ENCODE data around the gene NEK3. TPM values are rescaled to one million over a fixed set of nuclear protein-coding genes. Genes with fewer than 3 reads are reported as not detected.
"Not testable (repeated sequence)": the region's sequence is repeated elsewhere in the genome, so short reads cannot be mapped to it uniquely, and the experiment has no call there.

Gene NEK3
- polyA plus RNA-seq, 4 donors, result 21.8 to 35.7 (median 29.0) TPM

DNA sequence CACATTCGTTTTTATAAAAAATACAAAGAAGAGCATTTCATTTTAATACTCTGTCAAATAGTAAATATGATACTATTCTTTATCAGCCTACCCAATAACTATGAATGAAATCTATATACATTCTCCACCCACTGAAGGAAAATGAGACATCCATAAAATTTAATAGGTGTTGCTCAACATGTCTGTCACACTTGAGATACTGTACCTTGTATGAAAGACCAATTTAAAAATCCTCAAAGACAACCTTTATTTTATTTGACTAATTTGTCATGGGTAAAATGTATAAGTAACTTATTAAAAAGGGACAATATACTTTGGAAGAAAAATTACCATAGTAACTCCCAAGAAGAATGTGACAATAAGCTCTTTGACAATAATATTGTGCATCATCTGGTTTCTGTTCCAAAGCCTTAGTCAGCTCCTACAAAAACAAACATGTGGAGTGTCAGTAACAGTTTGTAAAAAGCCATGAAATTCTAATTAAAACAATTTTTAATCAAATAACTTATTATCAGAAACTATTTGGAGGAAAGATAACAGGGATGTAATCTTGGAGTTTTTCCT lies 11.5 kb upstream of the NEK3 start:
- not testable (repeated sequence) for DNase-seq (ENCODE audit: low read depth in 4 of 4, low spot score in 3 of 4)

DNA sequence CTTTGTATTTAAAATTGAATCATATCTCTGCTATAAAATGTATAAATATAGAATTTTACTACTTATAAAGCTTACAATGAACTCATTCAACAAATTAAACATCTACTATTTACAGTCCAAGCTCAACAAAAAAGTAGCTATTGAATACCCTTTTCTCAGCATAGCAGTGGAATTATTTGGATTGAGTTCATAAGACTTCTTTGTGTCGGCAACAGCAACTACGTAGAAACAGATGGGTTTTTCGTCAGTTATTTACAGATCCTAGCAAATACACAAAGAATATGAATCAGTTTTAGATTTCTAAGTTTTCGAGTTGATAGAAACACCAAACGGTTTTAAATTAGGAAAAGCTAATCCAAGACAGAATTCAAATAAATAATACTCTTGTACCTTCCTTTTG lies 10.4 kb upstream of the NEK3 start:
- no peak for DNase-seq (ENCODE audit: low read depth in 4 of 4, low spot score in 3 of 4)

DNA sequence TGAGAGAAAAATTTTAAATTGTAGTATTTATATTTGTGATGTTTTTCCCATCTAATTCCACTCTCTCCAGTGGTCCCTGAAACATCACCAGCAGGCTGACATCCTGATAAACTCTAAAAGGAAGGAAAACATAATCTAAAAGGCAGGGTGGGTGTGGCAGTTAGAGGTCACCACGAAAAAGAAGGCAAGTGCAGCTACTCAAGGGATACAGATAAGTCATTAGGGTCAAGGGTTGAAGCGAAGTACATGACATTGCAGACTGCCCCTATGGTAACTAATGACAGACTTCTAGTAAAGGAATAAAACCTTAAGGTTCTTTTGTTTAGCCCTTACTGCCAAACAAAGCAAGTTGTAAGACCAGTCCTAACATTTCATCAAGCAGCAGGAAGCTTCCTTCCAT lies 6.0 kb upstream of the NEK3 start:
- no peak for DNase-seq (ENCODE audit: low read depth in 4 of 4, low spot score in 3 of 4)

DNA sequence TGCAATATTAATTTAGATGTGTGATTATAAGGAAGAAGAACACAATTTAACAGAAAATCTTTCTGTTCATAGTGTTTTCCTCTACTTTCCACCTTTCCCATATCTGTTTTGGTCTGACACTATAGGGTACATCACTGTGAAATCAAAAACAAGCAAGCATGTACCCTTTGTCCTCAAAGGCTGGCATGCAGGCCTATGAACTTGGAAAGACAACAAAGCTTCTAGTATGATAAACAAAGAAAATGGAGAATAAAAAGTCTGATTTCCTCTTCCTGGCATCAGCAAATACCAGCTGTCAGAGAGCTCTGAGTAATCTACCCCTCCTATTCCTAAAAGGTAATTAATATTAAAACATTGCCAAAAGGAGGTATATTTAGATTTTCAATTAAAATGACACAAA lies 5.6 kb upstream of the NEK3 start:
- DNase-seq (ENCODE audit: low read depth in 4 of 4, low spot score in 3 of 4), result no peak

DNA sequence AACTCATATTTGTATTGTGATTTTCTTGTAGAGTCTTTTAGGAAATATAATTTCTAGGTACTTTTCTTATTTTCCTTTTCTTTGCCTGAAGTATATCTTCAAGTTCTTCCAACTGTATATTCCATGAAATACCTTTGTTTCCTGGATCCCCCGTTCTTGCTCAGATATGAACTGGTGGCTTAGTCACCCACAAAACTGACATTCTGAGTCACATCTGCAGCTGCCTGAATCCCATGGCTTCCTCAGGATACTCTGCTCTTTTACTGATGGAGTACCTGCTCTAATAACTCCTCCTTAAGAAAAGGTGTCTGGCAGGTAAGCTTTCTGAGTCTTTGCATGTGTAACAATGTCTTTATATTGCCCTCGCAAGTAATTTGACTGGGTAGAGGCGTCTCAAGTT lies 4.5 kb upstream of the NEK3 start:
- not testable (repeated sequence) for DNase-seq (ENCODE audit: low read depth in 4 of 4, low spot score in 3 of 4)

DNA sequence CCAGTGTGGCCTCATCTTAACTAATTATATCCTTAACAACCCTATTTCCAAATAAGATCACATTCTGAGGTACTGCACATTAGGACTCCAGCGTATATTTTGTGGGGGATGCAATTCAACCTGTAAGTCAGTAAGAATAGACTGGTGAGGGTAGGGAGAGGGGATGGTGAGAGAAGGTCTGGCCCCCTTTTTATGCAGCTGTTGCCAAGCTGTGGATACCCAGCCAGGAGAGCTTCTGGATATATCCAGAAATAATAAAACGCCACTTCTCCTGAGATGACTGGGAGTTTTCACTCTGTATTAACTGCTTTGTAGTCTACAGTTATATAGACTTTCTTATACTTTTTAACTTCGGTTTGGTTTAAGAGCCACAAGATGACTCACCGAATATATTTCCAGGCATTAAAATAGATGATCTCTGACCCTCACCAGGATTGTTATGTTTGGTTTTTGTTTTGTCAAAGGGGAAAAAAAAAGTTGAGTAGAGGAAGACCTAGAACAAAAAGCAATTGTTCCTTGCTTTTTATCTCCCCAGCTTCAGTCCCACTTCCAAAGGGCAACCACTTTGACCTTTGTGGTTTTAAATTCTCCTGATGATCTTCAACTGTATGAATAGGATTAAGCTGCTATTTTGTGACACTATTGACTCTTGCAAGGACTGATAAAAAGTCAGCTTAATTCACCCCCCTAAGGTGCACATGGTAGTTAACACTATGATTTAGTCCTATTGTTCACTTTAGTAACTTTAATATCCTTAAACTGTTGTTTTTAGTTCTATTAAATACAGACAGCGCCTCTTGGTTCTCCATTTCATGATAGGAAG lies 3.1 kb upstream of the NEK3 start:
- DNase-seq (ENCODE audit: low read depth in 4 of 4, low spot score in 3 of 4), result no peak

DNA sequence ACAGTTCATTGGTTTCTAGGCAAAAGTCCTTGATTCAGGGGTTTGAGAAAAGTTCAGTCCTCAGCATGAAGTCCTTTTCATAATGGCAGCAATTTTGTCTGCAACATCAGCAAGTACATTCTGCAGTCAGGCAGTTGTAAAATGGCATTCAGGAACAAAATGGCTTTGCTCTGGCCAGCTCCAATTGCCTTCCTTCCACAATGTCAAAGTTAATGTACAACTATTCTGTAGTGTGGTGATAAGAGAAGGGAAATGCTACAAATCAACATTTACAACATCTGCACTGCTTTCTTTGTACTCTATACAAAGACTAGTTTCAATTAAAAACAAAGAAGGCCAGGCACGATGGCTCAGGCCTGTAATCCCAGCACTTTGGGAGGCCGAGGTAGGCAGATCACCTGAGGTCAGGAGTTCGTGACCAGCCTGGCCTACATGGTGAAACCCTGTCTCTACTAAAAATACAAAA lies 1.8 kb upstream of the NEK3 start:
- no peak for DNase-seq (ENCODE audit: low read depth in 4 of 4, low spot score in 3 of 4)

DNA sequence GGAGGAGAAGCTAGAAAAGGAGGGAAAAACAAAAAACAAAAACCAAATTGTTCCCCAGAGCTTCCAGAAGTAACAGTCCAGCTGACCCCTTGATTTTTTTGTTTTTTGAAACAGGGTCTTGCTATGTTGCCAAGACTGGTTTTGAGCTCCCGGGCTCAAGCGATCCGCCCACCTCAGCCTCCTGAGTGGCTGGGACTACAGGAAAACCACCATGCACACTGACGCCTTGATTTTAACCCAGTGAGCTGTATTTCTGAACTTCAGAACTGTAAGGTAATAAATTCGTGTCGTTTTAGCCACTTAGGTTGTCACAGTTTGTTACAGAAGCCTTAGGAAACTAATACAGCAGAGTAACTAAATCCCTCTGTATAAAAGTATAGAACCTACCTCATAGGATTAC lies 1.1 kb upstream of the NEK3 start:
- DNase-seq (ENCODE audit: low read depth in 4 of 4, low spot score in 3 of 4), result no peak

DNA sequence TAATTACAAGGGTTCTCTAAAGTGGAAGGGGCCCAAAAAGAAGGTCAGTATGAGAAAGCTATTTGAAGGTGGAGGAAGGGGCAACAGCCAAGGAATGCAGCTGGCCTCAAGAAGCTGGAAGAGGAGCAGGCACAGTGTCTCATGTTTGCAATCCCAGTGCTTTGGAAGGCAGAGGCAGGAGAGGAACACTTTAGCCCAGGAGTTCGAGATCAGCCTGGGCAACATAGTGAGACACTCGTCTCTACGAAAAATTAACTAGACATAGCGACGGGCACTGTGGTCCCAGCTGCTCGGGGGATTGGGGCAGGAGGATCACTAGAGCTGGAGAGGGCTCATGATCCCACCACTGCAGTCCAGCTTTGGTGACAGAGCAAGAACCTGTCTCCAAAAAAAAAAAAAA lies 656 bp upstream of the NEK3 start:
- DNase-seq (ENCODE audit: low read depth in 4 of 4, low spot score in 3 of 4), result no peak

DNA sequence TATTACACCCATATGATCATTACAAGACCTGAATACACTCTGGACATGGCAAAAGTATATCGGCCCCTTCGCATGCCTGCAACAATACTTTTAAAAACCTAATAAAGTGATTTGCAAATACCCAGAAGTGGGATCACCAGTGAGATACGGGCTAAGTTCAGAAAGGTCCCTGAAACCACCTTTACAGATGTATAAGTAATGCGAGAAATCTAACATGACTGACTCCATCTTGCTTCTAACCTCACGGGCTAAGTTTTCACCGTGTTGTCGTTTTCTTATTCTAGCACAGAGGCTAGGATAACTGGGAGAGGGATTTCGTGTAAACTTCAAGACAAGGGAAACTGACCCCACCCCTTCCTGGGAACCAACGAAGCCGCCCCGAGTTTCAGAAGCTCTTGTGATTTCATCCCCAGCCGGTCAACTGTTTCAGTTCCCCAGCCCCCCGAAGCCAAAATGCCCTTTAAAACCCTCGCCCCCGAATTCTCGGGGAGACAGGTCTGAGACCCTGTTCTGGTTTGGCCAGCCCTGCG lies 703 bp downstream of the NEK3 start:
- peak in 1 of 4 donors; percentile 46 for DNase-seq (ENCODE audit: low read depth in 4 of 4, low spot score in 3 of 4)

DNA sequence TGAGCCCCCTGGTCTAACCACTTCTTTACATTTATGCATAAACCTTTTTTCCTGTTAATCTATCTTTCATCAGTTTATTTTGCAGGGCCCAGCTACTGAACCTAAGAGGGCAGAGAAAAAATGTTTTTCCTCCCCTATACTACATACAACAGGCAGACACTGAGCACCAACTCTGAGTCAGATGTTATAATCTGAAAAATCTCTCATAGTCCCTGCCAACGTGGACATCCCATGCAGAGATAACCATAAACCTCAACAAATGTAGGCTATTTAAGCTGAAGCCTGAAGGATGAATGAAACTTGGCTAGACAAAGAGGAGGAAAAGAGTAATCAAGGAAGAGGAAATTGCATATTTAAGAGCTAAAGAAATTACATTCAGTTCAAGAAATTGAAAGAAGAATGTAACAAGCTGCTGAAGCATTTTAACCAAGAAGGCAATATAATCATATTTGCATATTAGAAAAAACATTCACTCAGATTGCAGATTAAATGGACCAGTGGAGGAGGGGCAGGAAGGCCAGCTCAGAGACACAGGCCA lies 2.6 kb downstream of the NEK3 start:
- no peak for DNase-seq (ENCODE audit: low read depth in 4 of 4, low spot score in 3 of 4)

DNA sequence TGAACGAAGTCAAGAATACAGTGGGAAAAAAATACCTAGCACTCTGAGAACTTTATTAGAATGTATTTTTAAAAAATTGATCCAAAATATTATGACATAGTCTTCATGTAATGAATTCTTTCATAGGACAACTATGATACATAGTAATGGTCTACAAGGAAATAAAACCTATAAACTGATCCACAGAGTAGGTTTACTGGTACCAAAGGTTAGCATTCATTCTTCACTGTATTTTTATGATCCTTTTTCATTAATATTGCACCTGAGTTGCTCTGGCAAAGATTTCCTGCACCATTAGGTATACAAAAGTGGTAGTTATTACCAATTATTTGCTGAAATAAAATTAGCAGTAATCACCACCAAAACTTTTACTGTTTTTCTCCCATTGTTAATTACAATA lies 4.2 kb downstream of the NEK3 start:
- DNase-seq (ENCODE audit: low read depth in 4 of 4, low spot score in 3 of 4), result no peak

DNA sequence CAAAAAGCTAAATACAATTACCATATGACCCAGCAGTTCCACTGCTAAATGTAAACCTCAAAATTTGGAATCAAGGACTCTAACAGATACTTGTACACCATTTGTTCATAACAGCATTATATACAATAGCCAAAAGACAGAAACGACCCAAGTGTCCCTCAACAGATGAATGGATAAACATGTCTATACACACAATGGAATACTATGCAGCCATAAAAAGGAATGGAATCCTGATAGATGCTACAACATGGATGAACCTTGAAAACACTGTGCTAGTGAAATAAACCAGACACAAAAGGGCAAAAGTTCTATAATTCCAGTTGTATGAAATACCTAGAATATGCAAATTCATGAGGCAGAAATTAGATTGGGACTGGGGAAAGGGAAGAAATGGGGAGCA lies 12.2 kb downstream of the NEK3 start:
- DNase-seq (ENCODE audit: low read depth in 4 of 4, low spot score in 3 of 4), result no peak

DNA sequence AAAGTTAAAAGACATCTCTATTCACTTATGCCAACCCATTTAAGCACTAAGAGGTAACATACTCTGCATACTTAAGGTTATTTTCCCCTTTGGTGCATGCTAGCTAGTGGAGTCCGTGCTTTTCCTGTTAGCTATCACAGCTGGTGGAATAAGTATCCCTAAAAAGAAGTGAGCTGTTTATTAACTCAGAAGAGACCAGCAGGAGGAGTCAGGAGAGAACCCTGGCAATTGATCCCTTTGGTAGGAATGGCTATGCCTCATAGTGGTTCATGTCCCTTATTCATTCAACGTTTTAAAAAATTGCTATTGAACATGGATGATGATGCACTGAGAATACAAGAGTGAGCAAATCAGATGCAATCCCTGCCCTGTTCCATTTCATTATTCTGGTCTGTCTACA lies 18.1 kb downstream of the NEK3 start:
- no peak for DNase-seq (ENCODE audit: low read depth in 4 of 4, low spot score in 3 of 4)

DNA sequence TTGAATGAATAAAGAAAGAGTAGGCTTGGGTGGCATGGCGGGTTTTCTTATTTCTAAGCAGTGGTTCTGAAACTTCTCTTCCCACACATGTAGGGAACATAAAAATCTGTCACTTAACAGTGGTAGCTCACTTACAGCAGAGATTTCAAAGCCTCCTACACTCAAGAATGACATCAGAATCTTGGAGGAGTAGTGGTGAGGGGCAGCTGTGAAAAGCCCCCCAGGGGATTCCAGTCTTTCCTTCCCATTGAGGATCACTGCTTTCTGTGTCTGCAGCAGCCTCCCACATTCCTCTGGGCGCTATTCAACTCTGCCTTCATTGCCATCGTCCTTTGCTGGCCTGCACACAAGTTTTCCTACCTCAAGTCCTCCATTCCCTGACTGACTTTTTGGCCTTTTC lies 21.9 kb downstream of the NEK3 start:
- no peak for DNase-seq (ENCODE audit: low read depth in 4 of 4, low spot score in 3 of 4)

DNA sequence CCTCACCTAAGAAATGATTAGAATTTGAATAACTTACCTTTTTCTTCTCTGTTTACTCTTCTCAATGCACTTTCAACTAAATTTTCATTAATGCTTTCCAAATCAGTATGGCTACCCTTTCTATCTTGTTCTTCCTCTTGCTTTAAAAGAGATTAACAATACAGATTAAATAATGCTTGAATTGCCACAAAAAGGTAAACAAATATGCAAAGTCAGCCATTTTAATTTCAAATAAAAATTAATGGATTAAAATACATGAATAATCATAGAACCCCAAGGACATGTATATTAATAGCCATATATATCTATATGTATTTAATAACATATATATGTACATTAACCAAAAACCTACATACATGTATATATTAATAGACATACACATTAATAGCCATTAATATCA lies 22.6 kb downstream of the NEK3 start:
- DNase-seq (ENCODE audit: low read depth in 4 of 4, low spot score in 3 of 4), result no peak

DNA sequence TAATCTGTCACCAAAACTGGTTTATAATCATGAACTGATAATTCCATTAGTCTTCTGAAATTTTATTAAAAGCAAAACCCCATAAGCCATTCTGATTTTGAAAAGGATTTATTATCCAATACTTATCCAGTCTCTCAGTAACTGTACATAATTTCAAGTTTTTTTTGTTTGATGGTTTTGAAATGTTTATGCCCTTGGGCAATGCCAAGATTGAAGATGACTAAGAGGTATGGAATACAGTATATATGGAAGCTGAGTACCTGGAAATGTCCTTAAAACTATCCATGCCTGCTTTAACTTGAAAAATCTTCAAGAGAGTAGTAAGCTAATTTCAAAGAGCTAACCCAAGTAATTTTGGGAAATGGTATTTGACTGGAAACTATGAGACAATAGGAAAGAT lies 28.8 kb downstream of the NEK3 start:
- DNase-seq (ENCODE audit: low read depth in 4 of 4, low spot score in 3 of 4), result no peak

DNA sequence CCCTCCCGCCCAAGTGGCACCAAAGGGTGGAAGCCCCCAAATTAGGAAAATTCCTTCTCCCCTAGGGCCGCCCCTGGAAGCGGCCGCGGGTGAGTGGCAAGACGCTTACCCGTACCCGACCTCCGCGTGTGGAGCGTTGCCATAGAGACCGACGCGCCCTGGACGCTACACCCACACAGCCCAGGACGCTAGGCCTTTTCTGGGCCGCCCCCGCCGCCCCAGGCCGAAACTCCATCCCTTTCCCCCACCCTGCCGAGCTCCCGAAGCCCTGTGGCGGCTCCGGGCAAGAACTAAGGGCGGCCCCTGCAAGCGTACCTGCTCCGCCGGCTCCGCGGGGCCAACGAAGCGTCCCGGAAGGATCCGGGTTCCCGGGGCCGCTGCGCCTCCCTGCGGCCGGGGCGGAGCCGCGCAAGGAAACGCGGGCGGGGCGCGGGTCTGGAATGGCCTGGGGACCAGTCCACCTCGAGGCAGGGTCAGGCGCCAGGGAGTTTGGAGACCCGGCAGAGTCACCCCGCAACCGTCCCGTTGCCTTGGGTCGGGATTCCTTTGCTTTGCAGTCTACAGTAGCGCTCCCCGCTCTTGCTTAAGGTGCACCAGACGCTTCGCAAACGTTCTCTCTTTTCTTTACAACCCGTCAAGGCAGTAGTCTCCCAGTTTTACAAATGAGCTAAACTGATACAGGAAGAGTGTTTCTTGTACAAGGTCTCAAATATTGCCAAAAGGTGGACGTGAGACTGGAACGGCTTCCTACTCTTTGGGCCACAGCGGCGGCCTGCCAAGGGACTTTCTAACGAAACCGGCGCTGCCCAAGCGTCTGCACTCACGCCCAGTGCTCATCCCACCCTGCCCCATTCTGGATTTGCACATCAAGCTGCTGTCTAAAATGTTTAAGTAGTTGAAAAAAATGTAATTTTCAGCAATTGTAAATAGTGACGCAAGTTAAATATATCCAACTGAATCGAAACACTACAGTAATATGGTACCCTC lies 30.4 kb downstream of the NEK3 start, which contains the start of gene NEK5:
TSS of gene NEK5 (minus strand) at position 360 of the 987 bp plus-strand sequence. CDS start 1,591 bp downstream, outside the sequence.
- peak in 2 of 4 donors; percentile 35 to 49 for DNase-seq (ENCODE audit: low read depth in 4 of 4, low spot score in 3 of 4)

DNA sequence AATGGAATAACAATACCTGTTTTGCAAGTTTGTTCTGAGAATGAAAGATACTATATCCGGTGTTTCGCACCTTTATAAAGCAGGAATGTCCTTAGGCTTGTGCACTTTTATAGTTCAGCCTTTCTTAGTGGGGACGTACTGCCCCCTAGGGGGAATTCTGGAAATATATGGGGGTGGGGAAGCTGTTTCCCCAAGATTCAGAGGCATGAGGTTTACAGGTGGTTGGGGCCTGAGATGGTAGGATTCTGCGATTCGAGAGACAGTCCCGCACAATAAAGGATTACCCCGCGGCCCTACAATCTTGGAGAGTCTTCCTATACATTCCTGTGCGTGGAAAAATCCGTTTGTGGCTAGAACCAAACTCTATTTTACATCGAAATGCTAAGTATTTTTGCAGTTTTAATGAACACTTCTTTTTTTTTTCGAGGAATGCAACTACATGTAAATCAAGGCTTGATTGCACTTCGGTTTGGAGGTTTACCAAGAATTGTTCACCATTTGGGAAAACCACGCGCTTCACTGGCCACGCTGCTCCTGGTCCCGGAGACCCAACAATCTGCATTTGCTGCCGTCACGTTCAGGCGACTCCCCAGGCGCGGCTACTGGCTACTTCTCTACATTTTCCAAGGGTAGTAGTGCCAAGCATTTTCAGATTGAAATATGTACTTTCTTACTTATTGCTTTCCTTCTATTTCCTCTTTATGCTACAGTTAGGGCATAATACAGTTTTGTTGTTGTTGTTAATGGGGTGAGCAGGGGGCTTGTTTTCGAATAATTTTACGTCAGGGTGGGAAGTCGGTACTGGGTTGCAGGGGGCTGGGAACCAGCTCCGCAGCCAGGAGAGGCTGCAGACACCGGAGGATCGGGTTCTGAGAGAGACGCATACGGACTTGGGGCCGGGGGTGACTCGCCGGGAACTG lies 31.4 kb downstream of the NEK3 start:
- peak; percentile 51 to 71 (median 70) for DNase-seq (ENCODE audit: low read depth in 4 of 4, low spot score in 3 of 4)
